DND-41 (cell line): ENCODE measurements around the gene ASPRV1.

ENCODE experiments used
- CTCF ChIP-seq: IDR thresholded peaks from 2 replicates; pipeline ENCODE4 v1.5.1; 2012; ENCODE audit warnings: borderline replicate concordance, low read length, moderate library complexity, mild to moderate bottlenecking; ENCODE audit not compliant: poor library complexity, severe bottlenecking; ENCODE audit errors: extremely low read depth
- EZH2 ChIP-seq: IDR thresholded peaks from 3 replicates; pipeline ENCODE4 v1.6.1; 2012; ENCODE audit warnings: borderline replicate concordance, low read depth, mild to moderate bottlenecking, moderate library complexity, low read length, inconsistent platforms; ENCODE audit not compliant: severe bottlenecking

DNA sequence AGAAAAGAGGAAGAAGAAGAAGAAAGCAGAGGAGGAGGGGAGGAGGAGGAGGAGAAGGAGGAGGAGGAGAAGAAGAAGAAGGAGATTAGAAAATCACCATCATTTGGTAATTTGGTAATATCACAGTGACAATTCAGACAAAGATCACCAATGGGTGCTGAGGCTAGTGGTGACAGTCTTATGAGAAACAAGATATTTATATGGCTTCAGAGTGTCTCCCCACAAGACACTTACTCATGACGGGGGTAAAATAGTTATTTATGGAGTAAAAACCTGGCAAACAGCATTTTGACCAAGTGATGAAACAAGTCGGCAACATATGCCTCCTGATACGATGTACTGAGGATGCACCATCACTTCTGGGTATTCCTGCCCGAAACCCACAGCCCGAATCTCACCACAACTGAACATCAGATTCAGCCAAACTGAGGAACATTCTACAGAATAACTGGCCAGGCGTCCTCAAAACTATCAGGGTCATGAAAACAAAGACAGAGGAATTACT is 4.9 kb downstream of the ASPRV1 start:
- TF ChIP-seq EZH2 (no peak), CTCF (no peak)
